HEK293T (cell line): ENCODE measurements around the gene EPS8L2.

Source experiments
- ARNT ChIP-seq: fragments of 450-650 bp; IDR thresholded peaks from 2 replicates; pipeline ENCODE4 v1.6.1; 2017; ENCODE audit warnings: mild to moderate bottlenecking
- BHLHE40 ChIP-seq: fragments of 450-650 bp; IDR thresholded peaks from 2 replicates; pipeline ENCODE4 v1.6.1; 2016; ENCODE audit warnings: mild to moderate bottlenecking, moderate library complexity, borderline replicate concordance
- ELF4 ChIP-seq: fragments of 450-650 bp; IDR thresholded peaks from 2 replicates; pipeline ENCODE4 v1.6.1; 2017; ENCODE audit warnings: antibody characterized with exemption
- FOXA1 ChIP-seq: fragments of 450-650 bp; IDR thresholded peaks from 2 replicates; pipeline ENCODE4 v1.6.1; 2016; ENCODE audit warnings: mild to moderate bottlenecking
- FOXM1 ChIP-seq: fragments of 450-650 bp; IDR thresholded peaks from 2 replicates; pipeline ENCODE4 v1.6.1; 2017; ENCODE audit warnings: mild to moderate bottlenecking, borderline replicate concordance
- NFRKB ChIP-seq: fragments of 450-650 bp; IDR thresholded peaks from 2 replicates; pipeline ENCODE4 v1.6.1; 2016; ENCODE audit warnings: mild to moderate bottlenecking, moderate library complexity
- SP1 ChIP-seq: fragments of 450-650 bp; IDR thresholded peaks from 2 replicates; pipeline ENCODE4 v1.6.1; 2017
- SUZ12 ChIP-seq: fragments of 450-650 bp; IDR thresholded peaks from 2 replicates; pipeline ENCODE4 v1.6.1; 2016; ENCODE audit warnings: mild to moderate bottlenecking
- TARDBP ChIP-seq: fragments of 450-650 bp; IDR thresholded peaks from 2 replicates; pipeline ENCODE4 v1.6.1; 2016
- ZNF384 ChIP-seq: fragments of 450-650 bp; IDR thresholded peaks from 2 replicates; pipeline ENCODE4 v1.6.1; 2016
- TF ChIP-seq, protein P1 (sequence below): fragments of 450-650 bp; IDR thresholded peaks from 2 replicates; pipeline ENCODE4 v1.6.1; 2016

DNA sequence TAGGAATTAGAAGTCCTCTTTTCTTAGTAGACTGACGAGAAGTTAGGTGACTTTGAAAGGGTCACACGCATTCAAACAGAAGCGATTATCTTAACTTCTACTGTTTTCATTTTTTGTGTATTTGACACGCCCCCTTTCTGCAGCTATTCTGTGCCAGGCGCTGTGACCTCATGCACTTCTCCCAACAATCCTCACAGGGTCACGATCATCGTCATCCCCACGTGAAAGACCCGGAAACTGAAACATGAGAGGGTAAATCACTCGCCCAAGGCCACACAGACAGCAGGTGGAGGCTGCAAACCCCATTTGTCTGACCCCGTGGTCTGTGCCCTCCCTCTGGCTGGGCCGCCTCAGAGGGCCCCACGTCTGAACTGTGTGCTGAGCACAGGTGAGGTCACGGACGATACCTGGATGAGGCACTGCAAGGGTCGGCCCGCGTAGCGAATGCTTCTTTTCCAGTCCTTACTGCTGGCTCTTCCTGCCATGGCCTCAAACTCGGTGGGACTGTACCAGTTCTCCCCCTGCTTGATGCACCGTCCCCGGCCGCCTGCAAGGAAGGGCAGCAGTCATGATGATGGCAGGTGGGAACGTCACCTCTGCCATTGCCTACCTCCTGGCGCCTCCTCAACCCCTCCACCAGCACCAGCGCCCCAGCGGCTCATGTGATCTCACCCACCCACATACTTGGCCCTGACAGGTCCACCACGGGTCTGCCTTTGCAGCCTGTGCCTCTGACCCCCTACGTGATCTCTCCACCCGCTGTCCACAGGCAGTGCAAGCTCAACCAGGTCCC, 19.4 kb upstream of the EPS8L2 start:
- TF ChIP-seq SUZ12 (no peak), FOXA1 (no peak), ELF4 (no peak), TARDBP (no peak), SP1 (no peak), ZNF384 (no peak), BHLHE40 (no peak), NFRKB (no peak), ARNT (no peak), FOXM1 (no peak)
- TF ChIP-seq, protein P1, sequence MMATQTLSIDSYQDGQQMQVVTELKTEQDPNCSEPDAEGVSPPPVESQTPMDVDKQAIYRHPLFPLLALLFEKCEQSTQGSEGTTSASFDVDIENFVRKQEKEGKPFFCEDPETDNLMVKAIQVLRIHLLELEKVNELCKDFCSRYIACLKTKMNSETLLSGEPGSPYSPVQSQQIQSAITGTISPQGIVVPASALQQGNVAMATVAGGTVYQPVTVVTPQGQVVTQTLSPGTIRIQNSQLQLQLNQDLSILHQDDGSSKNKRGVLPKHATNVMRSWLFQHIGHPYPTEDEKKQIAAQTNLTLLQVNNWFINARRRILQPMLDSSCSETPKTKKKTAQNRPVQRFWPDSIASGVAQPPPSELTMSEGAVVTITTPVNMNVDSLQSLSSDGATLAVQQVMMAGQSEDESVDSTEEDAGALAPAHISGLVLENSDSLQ, result no peak
